ENCODE results near the gene DAPK3.

- no peak for TF ChIP-seq EZH2 (IDR thresholded peaks at IDR 0.05; ENCODE audit: borderline replicate concordance)
- TF ChIP-seq, protein P1, sequence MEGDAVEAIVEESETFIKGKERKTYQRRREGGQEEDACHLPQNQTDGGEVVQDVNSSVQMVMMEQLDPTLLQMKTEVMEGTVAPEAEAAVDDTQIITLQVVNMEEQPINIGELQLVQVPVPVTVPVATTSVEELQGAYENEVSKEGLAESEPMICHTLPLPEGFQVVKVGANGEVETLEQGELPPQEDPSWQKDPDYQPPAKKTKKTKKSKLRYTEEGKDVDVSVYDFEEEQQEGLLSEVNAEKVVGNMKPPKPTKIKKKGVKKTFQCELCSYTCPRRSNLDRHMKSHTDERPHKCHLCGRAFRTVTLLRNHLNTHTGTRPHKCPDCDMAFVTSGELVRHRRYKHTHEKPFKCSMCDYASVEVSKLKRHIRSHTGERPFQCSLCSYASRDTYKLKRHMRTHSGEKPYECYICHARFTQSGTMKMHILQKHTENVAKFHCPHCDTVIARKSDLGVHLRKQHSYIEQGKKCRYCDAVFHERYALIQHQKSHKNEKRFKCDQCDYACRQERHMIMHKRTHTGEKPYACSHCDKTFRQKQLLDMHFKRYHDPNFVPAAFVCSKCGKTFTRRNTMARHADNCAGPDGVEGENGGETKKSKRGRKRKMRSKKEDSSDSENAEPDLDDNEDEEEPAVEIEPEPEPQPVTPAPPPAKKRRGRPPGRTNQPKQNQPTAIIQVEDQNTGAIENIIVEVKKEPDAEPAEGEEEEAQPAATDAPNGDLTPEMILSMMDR (IDR thresholded peaks at IDR 0.05; ENCODE audit: poor library complexity) = no peak
These were observed 45.0 kb upstream of the DAPK3 start for GRCh38 chr19:4015705-4016402.

Data from hepatocyte (in vitro differentiated cells).